ENCODE measurements around the gene MAPKAP1.

- TF ChIP-seq CTBP1 (IDR thresholded peaks at IDR 0.05; ENCODE audit: borderline replicate concordance), result no peak
- no peak for TF ChIP-seq FOXA1 (IDR thresholded peaks at IDR 0.05)
- TF ChIP-seq BHLHE40 (IDR thresholded peaks at IDR 0.05; ENCODE audit: borderline replicate concordance), result no peak
- no peak for TF ChIP-seq ARNT (IDR thresholded peaks at IDR 0.05)
- TF ChIP-seq LEF1 (IDR thresholded peaks at IDR 0.05; ENCODE audit: borderline replicate concordance), result no peak
- no peak for TF ChIP-seq PKNOX1 (IDR thresholded peaks at IDR 0.05)
- no peak for TF ChIP-seq ELF4 (IDR thresholded peaks at IDR 0.05)
- TF ChIP-seq SP1 (IDR thresholded peaks at IDR 0.05), result no peak
- no peak for TF ChIP-seq NFRKB (IDR thresholded peaks at IDR 0.05)
- TF ChIP-seq ZNF384 (IDR thresholded peaks at IDR 0.05), result no peak
- TF ChIP-seq SUZ12 (IDR thresholded peaks at IDR 0.05), result no peak
- TF ChIP-seq FOXK2 (IDR thresholded peaks at IDR 0.05), result no peak
- no peak for TF ChIP-seq FOXM1 (IDR thresholded peaks at IDR 0.05; ENCODE audit: borderline replicate concordance)
- no peak for TF ChIP-seq HDGF (IDR thresholded peaks at IDR 0.05; ENCODE audit: borderline replicate concordance)
Observed at GRCh38 chr9:125460346-125460745, 246.7 kb downstream of the MAPKAP1 start.

Measured in HEK293T (cell line).